ENCODE results near the gene AWAT1. TPM values are rescaled to one million over a fixed set of nuclear protein-coding genes. Genes with fewer than 3 reads are reported as not detected.

The AWAT1 gene
- total RNA-seq, 1 donor from 2014 or later, result not detected

DNA sequence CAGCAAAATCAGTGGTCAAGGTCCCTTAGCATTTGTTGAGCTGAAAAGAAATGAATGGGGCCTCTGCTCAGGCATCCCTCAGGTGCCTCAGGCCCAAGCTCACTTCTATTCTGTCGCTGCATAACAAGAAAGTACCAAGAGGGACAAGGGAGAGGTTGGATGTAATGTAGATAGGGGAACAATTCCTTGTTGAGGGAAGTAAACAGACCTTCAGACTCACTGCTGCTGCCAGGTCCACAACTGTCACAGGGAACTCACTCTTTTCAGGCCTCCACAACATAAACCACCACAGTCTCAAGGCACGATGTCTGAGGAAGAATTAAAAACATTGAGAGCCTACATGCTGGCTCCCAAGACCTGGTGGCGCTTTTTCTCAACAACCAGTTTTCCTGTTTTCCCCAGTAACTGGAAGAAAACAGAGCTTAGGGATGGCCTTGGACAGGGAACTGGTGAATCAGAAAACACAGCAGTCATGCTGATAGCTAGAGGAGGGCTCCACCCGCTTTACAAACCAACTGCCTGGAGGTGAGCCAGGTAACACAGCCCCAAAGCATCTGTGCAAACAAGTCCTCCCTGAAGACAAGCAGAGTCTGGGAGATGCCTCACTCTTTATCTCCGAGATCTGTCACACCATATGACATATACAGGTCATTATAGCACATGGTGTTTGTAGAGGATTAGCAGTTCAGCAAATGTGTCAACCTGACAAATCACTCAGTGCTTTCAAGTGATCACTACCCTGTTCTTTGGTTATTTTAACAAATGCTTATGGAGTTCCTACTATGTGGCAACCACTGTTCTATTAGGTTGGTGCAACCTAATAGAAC, 14.3 kb upstream of the AWAT1 start:
- Mint-ChIP-seq H3K4me1 (ENCODE audit: low read depth) (no peaks in the 10 kb centered on the region), H3K36me3 (ENCODE audit: insufficient read depth) (no peaks in the 10 kb centered on the region), H3K9me3 (ENCODE audit: low read depth) (peaks cover 17% of the 10 kb centered on the region), H3K27ac (no peak overlapping the region), H3K4me3 (ENCODE audit: low read depth) (no peak overlapping the region), H3K27me3 (no peaks in the 10 kb centered on the region)
- no peak for DNase-seq (ENCODE audit: low spot score, unreplicated experiment)
- no peak for TF ChIP-seq CTCF (IDR thresholded peaks at IDR 0.05; ENCODE audit: unreplicated experiment)

- Mint-ChIP-seq H3K27me3 (no peaks in the 10 kb centered on the region), H3K9me3 (ENCODE audit: low read depth) (peaks cover 13% of the 10 kb centered on the region), H3K4me1 (ENCODE audit: low read depth) (no peaks in the 10 kb centered on the region), H3K27ac (no peak overlapping the region), H3K36me3 (ENCODE audit: insufficient read depth) (no peaks in the 10 kb centered on the region), H3K4me3 (ENCODE audit: low read depth) (no peak overlapping the region)
- DNase-seq (ENCODE audit: low spot score, unreplicated experiment), result no peak
- TF ChIP-seq CTCF (IDR thresholded peaks at IDR 0.05; ENCODE audit: unreplicated experiment), result no peak
These were observed 8.4 kb upstream of the AWAT1 start for GRCh38 chrX:70226048-70226447.

DNA sequence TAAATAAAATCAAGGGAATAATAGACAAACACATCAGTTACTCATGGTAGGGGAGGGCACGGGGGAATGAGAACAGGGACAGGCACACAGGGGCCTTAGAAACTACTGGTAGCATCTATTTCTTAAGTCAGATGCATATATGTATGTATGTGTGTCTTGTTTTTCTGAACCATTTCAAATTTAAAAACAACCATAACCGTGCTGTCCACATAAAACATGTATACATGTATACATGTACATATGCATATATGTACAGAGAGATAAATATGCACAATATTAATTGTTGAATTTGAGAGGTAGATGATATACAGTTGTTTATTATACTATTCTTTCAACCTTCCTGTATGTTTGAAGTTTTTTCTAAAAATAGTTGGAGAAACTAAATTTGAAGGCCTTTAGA, 7.8 kb upstream of the AWAT1 start:
- no peak overlapping the region for H3K4me3 Mint-ChIP-seq (ENCODE audit: low read depth)
- no peak for DNase-seq (ENCODE audit: low spot score, unreplicated experiment)

GRCh38 chrX:70231666-70232065, 2.8 kb upstream of the AWAT1 start:
- Mint-ChIP-seq H3K36me3 (ENCODE audit: insufficient read depth) (no peaks in the 10 kb centered on the region), H3K27me3 (no peaks in the 10 kb centered on the region), H3K4me1 (ENCODE audit: low read depth) (no peaks in the 10 kb centered on the region), H3K4me3 (ENCODE audit: low read depth) (no peak overlapping the region), H3K27ac (no peak overlapping the region), H3K9me3 (ENCODE audit: low read depth) (peaks cover 6% of the 10 kb centered on the region)
- DNase-seq (ENCODE audit: low spot score, unreplicated experiment), result no peak
- no peak for TF ChIP-seq CTCF (IDR thresholded peaks at IDR 0.05; ENCODE audit: unreplicated experiment)

More for the DNA sequence above, 7.8 kb upstream of the AWAT1 start:
- Mint-ChIP-seq H3K27me3 (no peaks in the 10 kb centered on the region), H3K9me3 (ENCODE audit: low read depth) (peaks cover 9% of the 10 kb centered on the region), H3K4me1 (ENCODE audit: low read depth) (no peaks in the 10 kb centered on the region), H3K36me3 (ENCODE audit: insufficient read depth) (no peaks in the 10 kb centered on the region), H3K27ac (no peak overlapping the region)
- TF ChIP-seq CTCF (IDR thresholded peaks at IDR 0.05; ENCODE audit: unreplicated experiment), result no peak

DNA sequence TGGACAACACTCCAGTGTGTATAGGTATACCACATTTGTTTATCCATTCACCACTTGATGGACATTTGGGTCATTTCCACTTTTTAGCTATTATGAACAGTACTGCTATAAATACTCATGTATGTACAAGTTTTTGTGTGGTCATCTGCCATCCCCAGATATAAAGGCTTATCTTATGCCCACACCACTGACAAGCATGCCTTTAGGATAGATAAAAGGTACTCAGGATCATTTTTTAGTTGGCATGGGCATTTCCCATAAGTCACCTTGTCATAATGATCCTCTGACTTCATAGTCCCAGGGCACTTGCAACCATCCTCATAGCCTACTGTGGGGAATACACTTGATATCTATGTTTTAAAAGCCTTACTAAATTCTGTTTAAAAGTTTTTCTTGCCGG, 6.3 kb downstream of the AWAT1 start:
- Mint-ChIP-seq H3K4me1 (ENCODE audit: low read depth) (no peaks in the 10 kb centered on the region), H3K4me3 (ENCODE audit: low read depth) (no peak overlapping the region), H3K27me3 (no peaks in the 10 kb centered on the region), H3K9me3 (ENCODE audit: low read depth) (peaks cover 7% of the 10 kb centered on the region), H3K36me3 (ENCODE audit: insufficient read depth) (no peaks in the 10 kb centered on the region), H3K27ac (no peak overlapping the region)
- no peak for DNase-seq (ENCODE audit: low spot score, unreplicated experiment)
- TF ChIP-seq CTCF (IDR thresholded peaks at IDR 0.05; ENCODE audit: unreplicated experiment), result no peak
